ENCODE results near the gene RALGPS2.

The RALGPS2 gene

DNA sequence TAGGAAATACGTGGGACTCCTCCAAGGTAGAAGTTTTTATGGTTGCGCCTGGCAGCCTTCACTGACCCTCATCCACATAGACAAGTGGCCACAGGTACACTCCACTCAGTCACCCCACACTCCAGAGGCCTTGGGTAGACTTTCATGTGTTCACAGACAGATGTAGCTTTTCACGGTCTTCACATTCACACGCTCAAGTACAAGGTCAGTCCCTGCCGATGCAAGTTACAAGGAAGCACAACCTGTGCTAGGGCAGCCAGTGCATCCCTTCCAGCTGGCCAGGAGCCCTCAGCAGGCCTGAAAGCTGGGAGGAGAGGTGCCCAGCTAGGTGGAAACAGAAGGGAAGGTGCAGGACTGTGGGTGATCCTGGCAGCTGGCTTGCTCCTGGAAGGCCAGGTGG lies 245.1 kb downstream of the RALGPS2 start:
- DNase-seq, result no peak

Data from activated effector memory CD4-positive, alpha-beta T cell treated with Interleukin-2 at 50 U/mL for 16 hours (primary cell).